Measurements from ENCODE around the gene RELB.

Gene RELB

GRCh38 chr19:45078390-45079062, 77.3 kb downstream of the RELB start:
- DNase-seq (ENCODE audit: insufficient read length), result no peak
- peak; percentile 61 for FAIRE-seq
- TF ChIP-seq POLR2AphosphoS5 (IDR thresholded peaks at IDR 0.05; ENCODE audit: low read depth, low read length), result no peak; the same call in 1 of the 2 replicates
- no peak for TF ChIP-seq POLR2A (IDR thresholded peaks at IDR 0.05; ENCODE audit: low read depth, low read length)
- no peak for TF ChIP-seq TAF1 (IDR thresholded peaks at IDR 0.05; ENCODE audit: borderline replicate concordance, low read depth, low read length)

- peak; percentile 88 for FAIRE-seq
- peak; percentile 78 for DNase-seq (ENCODE audit: insufficient read length)
- TF ChIP-seq POLR2AphosphoS5 (IDR thresholded peaks at IDR 0.05; ENCODE audit: low read depth, low read length), result peak; percentile 65
- TF ChIP-seq TAF1 (IDR thresholded peaks at IDR 0.05; ENCODE audit: borderline replicate concordance, low read depth, low read length), result peak; percentile 95
- peak; percentile 82 for TF ChIP-seq POLR2A (IDR thresholded peaks at IDR 0.05; ENCODE audit: low read depth, low read length)
These were observed 78.0 kb downstream of the RELB start, which contains the start of gene GEMIN7 for GRCh38 chr19:45079063-45079910. Gene GEMIN7, plus strand, starts transcription at chr19:45079260. Its CDS starts 10,855 bp downstream, at chr19:45090115.

GRCh38 chr19:45079911-45080370, 78.7 kb downstream of the RELB start:
- no peak for FAIRE-seq
- no peak for TF ChIP-seq POLR2A (IDR thresholded peaks at IDR 0.05; ENCODE audit: low read depth, low read length)
- TF ChIP-seq TAF1 (IDR thresholded peaks at IDR 0.05; ENCODE audit: borderline replicate concordance, low read depth, low read length), result no peak
- TF ChIP-seq POLR2AphosphoS5 (IDR thresholded peaks at IDR 0.05; ENCODE audit: low read depth, low read length), result no peak
- no peak for DNase-seq (ENCODE audit: insufficient read length)

- DNase-seq (ENCODE audit: insufficient read length) (no peak), FAIRE-seq (no peak)
- TF ChIP-seq POLR2AphosphoS5 (IDR thresholded peaks at IDR 0.05; ENCODE audit: low read depth, low read length), result no peak
- TF ChIP-seq POLR2A (IDR thresholded peaks at IDR 0.05; ENCODE audit: low read depth, low read length), result no peak
- no peak for TF ChIP-seq TAF1 (IDR thresholded peaks at IDR 0.05; ENCODE audit: borderline replicate concordance, low read depth, low read length)
These were observed 80.9 kb downstream of the RELB start for GRCh38 chr19:45082170-45082569.

GRCh38 chr19:45086480-45086879, 85.2 kb downstream of the RELB start:
- FAIRE-seq, result no peak
- TF ChIP-seq POLR2AphosphoS5 (IDR thresholded peaks at IDR 0.05; ENCODE audit: low read depth, low read length) (no peak), POLR2A (IDR thresholded peaks at IDR 0.05; ENCODE audit: low read depth, low read length) (no peak), TAF1 (IDR thresholded peaks at IDR 0.05; ENCODE audit: borderline replicate concordance, low read depth, low read length) (no peak)
- no peak for DNase-seq (ENCODE audit: insufficient read length)

- no peak for TF ChIP-seq POLR2AphosphoS5 (IDR thresholded peaks at IDR 0.05; ENCODE audit: low read depth, low read length)
- no peak for TF ChIP-seq TAF1 (IDR thresholded peaks at IDR 0.05; ENCODE audit: borderline replicate concordance, low read depth, low read length)
- no peak for TF ChIP-seq POLR2A (IDR thresholded peaks at IDR 0.05; ENCODE audit: low read depth, low read length)
- DNase-seq (ENCODE audit: insufficient read length), result no peak
- FAIRE-seq, result no peak
These were observed 86.3 kb downstream of the RELB start for GRCh38 chr19:45087531-45087930.

All from GM12892 (cell line).